ENCODE measurements around the gene CNTNAP2.

- TF ChIP-seq YY1 (IDR thresholded peaks at IDR 0.05; ENCODE audit: insufficient read depth, insufficient read length): no peak
- no peak for TF ChIP-seq ZNF274 (IDR thresholded peaks at IDR 0.05; ENCODE audit: low read depth, low read length)
Observed at GRCh38 chr7:146223851-146224250, 107.2 kb downstream of the CNTNAP2 start.
